Ramos (cell line): ENCODE results near the gene GMNN.

Source experiments
- in situ Hi-C: fragments of 300-500 bp; cut with MboI; formaldehyde crosslinking; loops from one replicate; pipeline ENCODE4 v1.14.3; 2022; ENCODE audit warnings: low sequenced_read_pairs; ENCODE audit not compliant: unreplicated experiment

The GMNN gene

DNA sequence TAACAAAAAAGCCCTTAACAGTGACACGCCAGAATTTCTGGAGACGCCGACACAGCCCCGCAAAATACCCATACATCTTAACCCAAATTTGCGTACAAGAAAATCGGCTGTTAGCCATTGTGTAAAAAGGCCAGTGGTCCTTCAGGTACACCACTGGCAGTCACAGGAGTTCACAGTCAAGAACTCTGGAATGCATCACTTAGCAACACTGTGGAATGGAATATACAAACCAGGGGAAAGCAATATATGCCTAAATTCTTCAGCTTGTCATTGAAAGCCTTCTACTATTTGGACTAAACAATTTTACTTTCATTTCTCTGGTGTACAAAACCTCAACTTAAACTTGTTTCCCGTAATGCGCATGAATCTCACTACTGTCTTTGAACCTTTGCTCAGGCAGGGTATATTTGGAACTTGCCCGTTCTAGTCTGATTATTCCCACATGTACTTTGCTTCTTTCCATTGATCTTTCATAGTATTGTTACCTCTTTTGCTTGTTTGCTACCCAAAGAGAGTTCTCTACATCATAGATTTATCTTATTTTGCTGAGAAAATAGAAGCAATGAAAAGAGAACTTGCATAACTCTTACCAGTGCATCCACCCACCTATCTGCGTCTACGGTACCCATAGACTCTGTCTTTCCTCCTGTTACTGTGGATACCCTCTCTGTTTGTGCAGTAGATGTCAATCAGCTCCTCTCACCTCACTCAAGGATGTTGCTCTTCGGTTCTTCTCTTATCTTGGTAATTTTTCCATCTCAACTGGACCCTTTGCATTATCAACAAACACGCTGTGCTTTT is 24.2 kb downstream of the GMNN start, which contains the start of gene ARMH2:
ARMH2 (minus strand) TSS at position 178 of the 801 bp plus-strand sequence; CDS start at position 118, 60 bp downstream.
- in situ Hi-C loops: no loop called here

GRCh38 chr6:24799541-24799915 is 24.8 kb downstream of the GMNN start:
- in situ Hi-C loops: no loop called here

GRCh38 chr6:24802271-24803059 is 27.7 kb downstream of the GMNN start:
- in situ Hi-C loops: no loop called here

- in situ Hi-C loops: no loop called here
Observed at GRCh38 chr6:24807584-24807983, 32.8 kb downstream of the GMNN start.

DNA sequence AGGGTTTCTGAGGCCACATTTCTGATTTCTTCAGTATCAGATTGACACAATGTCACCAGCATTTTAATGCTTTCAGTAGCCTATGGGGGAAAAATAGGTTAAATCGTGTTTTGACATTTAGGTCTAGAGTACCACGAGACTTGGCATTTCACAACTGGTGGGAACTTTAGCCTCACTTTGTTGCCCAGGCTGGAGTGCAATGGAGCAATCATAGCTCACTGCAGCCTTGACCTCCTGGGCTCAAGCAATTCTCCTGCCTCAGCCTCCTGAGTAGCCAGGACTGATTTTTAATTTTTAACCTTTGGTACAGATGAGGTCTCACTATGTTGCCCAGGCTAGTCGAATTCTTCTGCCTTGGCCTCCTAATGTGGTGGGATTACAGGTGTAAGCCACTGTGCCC is 35.0 kb downstream of the GMNN start:
- in situ Hi-C loops: no loop called here

DNA sequence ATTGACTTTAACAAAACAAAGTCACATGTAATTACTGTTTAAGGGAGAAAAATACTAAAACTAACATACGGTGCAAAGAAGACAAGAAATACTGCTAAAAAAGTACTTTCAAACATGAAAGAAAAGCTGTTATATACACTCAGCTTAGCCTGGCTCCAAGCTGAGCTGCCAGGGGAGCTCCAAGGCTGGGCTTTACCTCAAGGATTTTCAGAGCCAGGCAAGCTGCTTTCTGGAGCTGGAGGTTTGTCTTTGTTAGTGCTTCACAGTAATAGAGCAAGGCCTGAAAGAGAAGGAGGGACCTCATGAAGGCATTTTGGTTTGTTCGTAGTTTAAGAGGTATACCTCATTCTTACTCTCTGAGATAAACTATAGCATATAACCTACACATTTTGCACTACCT is 43.6 kb downstream of the GMNN start:
- in situ Hi-C loops: no loop called here

DNA sequence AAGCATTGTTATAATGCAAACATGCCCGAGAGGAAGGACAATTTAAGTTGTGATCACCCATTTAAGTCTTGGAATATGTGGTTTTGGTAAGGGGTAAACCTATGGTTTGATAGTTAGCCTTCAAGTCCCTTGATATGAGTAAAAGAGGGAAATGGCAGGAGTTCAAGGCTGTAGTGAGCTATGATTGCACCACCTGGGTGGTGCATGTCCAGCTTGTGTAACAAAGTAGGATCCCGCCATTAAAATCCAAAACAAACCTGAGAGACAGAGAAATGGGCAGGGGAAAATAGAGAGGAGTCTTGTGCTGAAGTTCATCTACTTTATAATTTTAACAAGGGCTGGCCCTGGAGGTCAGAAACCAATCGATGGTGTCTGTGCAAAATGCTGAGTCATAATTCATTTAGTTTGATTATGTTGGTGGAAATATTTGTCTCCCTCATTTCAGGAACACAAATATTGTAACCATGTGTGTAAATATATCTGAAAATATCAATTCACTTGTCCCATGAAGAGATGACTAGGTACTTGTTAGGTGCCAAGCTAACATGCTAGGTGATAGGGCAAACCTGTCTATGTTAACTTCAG is 47.2 kb downstream of the GMNN start:
- in situ Hi-C loops: no loop called here

GRCh38 chr6:24822696-24823095 is 48.0 kb downstream of the GMNN start:
- in situ Hi-C loops: no loop called here

- in situ Hi-C loops: no loop called here
Observed at GRCh38 chr6:24823185-24823584, 48.4 kb downstream of the GMNN start.

DNA sequence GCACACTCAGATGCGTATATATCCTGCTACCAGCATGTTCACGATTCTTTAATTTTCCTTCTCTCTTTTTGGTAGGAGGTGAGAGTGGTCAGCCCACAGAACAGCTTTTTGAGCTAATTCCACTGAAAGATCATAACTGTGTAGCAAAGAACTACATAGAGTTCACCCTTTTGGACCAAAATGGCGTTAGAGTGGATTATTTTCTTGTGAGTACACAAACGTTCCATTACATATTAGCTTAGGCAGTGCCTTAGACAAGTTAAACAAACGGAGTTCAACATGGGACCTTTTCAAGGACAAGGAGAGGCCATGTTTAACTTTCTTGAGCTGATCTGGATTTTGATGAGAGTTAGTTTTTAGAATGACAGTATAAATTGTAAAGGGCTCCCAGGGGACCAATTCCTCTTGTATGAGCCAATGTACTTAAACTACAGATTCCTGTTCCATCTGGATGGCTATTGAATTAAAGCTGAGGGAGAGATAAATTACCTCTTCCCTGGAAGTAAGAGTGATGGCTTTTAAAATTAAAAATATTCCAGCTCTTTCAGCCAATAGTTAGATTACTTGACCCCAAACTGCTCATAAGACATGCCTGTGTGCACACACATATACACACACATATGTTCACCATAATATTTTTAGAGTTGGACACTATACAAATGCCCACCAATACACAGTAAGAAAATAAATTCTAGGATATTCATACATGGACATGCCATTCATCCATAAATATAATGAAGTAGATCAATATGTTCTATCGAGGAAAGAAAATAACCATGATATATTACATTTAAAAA is 49.6 kb downstream of the GMNN start:
- in situ Hi-C loops: no loop called here

DNA sequence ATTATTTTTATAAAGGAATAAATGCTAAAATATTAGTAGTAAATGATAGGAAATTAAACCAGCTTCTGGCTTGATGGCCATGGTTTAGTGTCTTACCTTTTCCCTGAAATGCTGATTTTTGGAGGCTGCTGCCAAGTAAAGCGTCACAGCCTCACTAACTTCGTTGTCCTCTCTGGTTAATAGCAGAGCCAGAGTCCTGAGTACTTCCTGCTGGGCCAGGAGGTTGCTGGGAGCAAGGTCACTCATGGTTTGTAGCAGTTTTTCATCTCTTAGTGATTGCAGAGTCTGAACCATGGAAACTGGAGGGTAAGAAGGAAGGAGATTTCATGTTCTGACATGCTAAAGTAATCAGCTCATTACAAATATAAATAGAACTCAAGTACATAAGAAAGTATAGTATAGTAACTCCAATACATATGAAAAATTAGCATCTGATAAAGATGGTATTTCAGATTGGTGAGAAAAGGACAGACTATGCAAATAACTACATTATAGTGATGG is 50.4 kb downstream of the GMNN start:
- in situ Hi-C loops: no loop called here

DNA sequence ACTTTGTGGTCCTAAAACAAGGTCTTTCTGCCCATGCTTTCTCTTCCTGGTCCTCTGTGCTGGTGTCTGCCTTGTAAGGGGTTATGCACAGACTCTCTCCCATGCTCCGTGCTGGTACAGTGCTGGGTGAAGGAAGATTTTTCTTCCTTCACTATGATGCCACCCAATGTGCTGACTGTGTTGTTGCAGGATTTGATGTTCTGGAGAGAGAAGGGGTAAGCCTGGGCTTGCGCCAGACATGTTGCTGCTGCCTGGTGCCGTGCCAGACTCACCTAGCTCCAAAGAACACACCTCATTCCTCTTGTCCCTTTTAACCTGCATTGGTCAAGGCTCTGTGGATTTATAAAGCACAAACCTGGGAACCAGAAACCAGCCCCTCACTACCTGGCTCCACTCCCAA is 52.4 kb downstream of the GMNN start:
- in situ Hi-C loops: no loop called here

- in situ Hi-C loops: no loop called here
Observed at GRCh38 chr6:24827970-24828369, 53.2 kb downstream of the GMNN start.

GRCh38 chr6:24829657-24830056 is 54.9 kb downstream of the GMNN start:
- in situ Hi-C loops: no loop called here

- in situ Hi-C loops: no loop called here
Observed at GRCh38 chr6:24831771-24832716, 57.3 kb downstream of the GMNN start.

DNA sequence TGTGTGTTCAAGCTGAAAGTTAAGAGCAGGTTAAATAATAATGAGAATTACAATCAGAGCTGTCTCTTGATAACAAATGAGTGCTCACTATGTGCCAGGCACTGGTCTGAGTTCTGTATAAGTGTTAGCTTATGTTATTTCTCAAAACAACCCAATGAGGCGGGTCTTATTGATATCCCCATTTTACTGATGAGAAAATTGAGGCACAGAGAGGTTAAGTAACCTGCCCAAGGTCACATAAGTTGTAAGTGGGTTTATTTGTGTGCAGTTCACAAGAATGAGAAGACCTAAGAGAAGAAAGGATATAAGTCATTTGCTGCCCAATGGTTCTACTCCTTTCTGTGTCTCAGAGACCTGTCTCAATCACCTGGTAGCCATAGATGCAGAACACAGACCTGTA is 58.1 kb downstream of the GMNN start:
- in situ Hi-C loops: no loop called here

GRCh38 chr6:24833711-24834386 is 59.1 kb downstream of the GMNN start:
- in situ Hi-C loops: no loop called here
